GM19238 (cell line): ENCODE data around the gene MATR3.
"Not testable (repeated sequence)": the region's sequence is repeated elsewhere in the genome, so short reads cannot be mapped to it uniquely, and the experiment has no call there.

Experiments used
- DNase-seq: peaks from one replicate; pipeline ENCODE4 v3.0.0; 2011; ENCODE audit warnings: low spot score; ENCODE audit not compliant: insufficient read length

MATR3 gene, protein sequence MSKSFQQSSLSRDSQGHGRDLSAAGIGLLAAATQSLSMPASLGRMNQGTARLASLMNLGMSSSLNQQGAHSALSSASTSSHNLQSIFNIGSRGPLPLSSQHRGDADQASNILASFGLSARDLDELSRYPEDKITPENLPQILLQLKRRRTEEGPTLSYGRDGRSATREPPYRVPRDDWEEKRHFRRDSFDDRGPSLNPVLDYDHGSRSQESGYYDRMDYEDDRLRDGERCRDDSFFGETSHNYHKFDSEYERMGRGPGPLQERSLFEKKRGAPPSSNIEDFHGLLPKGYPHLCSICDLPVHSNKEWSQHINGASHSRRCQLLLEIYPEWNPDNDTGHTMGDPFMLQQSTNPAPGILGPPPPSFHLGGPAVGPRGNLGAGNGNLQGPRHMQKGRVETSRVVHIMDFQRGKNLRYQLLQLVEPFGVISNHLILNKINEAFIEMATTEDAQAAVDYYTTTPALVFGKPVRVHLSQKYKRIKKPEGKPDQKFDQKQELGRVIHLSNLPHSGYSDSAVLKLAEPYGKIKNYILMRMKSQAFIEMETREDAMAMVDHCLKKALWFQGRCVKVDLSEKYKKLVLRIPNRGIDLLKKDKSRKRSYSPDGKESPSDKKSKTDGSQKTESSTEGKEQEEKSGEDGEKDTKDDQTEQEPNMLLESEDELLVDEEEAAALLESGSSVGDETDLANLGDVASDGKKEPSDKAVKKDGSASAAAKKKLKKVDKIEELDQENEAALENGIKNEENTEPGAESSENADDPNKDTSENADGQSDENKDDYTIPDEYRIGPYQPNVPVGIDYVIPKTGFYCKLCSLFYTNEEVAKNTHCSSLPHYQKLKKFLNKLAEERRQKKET

GRCh38 chr5:139293507-139294373, at the start of gene MATR3:
Gene MATR3, plus strand, starts transcription at chr5:139293740. Its CDS starts 13,676 bp downstream, at chr5:139307416.
- peak; percentile 84 for DNase-seq

- no peak for DNase-seq
Measured at GRCh38 chr5:139245637-139246339, 47.8 kb upstream of the MATR3 start.

GRCh38 chr5:139246394-139246793, 47.1 kb upstream of the MATR3 start:
- DNase-seq: no peak

- no peak for DNase-seq
Measured at GRCh38 chr5:139248826-139249453, 44.6 kb upstream of the MATR3 start.

- no peak for DNase-seq
Measured at GRCh38 chr5:139251281-139251687, 42.3 kb upstream of the MATR3 start.

DNA sequence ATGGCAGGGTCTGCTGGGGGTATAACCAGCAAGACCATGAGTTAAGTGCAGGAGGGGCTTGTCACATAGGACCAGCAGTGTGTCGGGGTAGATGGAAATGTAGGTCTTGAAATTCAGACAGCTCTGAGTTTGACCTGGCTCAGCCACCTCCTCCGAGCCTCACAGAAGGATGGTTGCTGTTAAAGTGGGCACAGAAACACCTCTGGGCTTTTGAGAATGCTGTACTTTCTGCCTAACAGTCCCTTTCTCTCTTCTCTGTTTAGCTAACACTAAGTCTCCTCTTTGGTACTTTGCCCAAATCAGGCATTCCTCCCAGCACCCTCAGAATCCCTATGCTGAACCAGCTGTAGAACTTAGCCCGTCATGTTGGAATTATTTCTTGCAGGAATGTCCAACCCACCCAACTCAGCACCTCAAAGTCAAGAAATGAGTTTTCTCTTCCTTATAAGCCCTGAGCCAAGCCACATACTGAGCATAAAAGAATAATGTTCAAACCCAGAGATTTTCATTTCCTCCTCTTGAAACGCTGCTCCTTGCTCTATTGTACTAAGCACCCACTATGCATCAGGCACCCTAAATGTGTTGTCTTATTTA, 41.7 kb upstream of the MATR3 start:
- DNase-seq: no peak

DNA sequence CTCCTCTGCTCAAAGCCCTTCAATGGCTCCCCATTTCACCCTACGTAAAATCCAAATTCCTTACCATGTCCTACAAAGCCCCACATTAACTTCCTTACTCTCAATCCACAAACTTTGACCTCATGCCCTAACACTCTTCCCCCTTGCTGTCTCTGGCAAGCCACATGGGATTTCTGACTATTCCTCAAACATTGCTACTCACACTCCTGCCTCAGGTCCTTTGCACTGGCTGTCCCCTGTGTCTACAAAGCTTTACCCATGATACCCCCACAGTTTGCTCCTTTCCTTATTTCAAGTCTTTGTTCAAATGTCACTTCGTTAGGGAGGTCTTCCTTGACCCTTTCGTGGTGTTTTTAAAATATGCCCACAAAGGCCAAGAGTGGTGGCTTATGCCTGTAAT, 40.4 kb upstream of the MATR3 start:
- DNase-seq: no peak

DNA sequence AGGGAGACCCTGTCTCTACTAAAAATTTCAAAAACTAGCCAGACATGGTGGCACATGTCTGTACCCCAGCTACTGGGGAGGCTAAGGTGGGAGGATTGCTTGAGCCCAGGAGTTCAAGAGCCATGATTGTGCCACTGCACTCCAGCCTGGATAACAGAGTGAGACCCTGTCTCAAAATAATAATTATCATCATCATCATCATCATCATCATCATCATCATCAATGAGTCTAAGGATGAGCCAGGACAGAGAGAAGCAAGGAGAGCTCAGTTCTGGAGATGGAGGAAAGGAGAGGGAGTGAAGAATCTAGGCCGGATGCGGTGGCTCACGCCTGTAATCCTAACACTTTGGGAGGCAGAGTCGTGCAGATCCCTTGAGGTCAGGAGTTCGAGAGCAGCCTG, 36.7 kb upstream of the MATR3 start:
- no peak for DNase-seq

- no peak for DNase-seq
Measured at GRCh38 chr5:139262059-139262741, 31.3 kb upstream of the MATR3 start.

GRCh38 chr5:139262742-139263445, 30.6 kb upstream of the MATR3 start:
- peak; percentile 66 for DNase-seq

DNA sequence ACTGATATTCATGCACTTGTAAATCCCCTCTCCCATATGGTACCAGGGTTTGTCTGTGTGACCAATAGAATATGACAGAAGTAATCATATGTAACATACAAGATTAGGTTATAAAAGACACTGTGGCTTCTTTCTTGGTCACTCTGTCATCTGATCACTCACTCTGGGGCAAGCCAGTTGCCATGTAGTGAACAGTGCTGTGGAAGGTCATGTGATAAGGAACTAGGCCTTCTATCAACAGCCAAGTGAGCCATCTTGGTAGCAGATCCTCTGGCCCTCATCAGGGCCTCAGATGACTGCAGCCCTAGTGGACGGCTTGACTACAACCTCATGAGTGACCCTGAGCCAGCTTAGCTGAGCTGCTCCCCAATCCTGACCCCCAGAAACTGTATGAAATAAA, 30.0 kb upstream of the MATR3 start:
- DNase-seq: no peak

DNA sequence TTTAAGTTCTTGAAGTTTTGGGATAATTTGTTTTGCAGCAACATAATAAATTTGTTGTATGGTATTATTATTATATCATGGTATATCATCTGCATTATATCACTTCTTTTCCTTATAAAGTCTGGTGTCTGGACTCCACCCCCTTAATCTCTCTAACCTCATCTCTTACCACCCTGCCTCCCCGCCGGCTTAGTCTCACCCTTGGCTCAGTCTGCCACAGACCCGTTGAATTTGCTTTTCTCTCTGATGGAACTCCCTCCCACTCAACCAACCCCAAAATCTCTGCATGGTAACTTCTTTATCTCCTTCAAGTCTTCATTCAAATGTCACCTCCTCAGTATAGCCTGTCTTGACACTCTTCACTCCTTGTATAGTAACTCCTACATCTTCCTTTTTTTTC, 29.6 kb upstream of the MATR3 start:
- DNase-seq: no peak

DNA sequence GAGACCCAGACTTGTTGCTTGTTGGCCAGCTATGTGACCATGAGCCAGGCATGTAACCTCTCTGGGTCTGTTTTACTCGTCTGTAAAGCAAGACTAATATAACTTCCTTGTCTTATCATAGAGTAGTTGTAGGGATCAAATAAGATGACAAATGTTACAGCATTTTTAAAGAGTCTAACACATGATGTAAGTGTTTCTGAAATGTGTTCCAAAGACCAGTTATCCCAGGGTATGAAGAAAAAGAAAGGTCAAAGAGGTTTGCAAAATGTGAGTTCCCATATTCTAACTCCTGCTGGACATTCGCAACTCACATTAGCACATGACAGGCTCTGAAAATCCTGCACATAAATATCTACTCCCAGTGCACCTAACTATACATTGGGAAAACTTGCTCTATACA, 28.5 kb upstream of the MATR3 start:
- no peak for DNase-seq

- no peak for DNase-seq
Measured at GRCh38 chr5:139266236-139266635, 27.3 kb upstream of the MATR3 start.

DNA sequence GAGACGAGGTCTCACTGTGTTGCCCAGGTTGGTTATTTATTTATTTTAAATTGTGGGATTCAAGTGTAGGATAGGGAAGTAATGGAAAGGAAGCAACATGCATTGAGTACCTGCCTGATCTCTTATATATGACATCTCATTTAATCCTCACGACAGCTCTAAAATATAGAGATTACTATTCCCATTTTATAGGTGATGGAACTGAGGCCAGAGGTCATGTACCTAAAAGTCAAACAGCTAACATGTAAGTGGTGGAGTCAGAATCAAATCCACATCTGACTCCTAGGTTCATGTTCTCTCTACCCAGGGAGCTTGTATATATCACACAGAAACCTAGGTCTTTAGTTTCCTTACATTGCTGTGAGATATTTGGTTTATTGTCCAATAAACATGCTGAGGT, 26.1 kb upstream of the MATR3 start:
- no peak for DNase-seq

- no peak for DNase-seq
Measured at GRCh38 chr5:139268364-139269202, 25.0 kb upstream of the MATR3 start.

- DNase-seq: not testable (repeated sequence)
Measured at GRCh38 chr5:139270718-139271117, 22.8 kb upstream of the MATR3 start.
